ENCODE results near the gene SPOP.

GRCh38 chr17:49635121-49635520, 42.8 kb downstream of the SPOP start:
- TF ChIP-seq EZH2 (IDR thresholded peaks at IDR 0.05; ENCODE audit: borderline replicate concordance, low read depth, low read length, poor library complexity, severe bottlenecking), result no peak
- TF ChIP-seq, protein P1, sequence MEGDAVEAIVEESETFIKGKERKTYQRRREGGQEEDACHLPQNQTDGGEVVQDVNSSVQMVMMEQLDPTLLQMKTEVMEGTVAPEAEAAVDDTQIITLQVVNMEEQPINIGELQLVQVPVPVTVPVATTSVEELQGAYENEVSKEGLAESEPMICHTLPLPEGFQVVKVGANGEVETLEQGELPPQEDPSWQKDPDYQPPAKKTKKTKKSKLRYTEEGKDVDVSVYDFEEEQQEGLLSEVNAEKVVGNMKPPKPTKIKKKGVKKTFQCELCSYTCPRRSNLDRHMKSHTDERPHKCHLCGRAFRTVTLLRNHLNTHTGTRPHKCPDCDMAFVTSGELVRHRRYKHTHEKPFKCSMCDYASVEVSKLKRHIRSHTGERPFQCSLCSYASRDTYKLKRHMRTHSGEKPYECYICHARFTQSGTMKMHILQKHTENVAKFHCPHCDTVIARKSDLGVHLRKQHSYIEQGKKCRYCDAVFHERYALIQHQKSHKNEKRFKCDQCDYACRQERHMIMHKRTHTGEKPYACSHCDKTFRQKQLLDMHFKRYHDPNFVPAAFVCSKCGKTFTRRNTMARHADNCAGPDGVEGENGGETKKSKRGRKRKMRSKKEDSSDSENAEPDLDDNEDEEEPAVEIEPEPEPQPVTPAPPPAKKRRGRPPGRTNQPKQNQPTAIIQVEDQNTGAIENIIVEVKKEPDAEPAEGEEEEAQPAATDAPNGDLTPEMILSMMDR (conservative IDR thresholded peaks at IDR 0.05; ENCODE audit: low read depth, low read length), result no peak

Measured in A673 (cell line).